ENCODE results near the gene CASP14.

GRCh38 chr19:15031675-15032074 is 17.6 kb upstream of the CASP14 start:
- TF ChIP-seq CTCF (IDR thresholded peaks at IDR 0.05), result no peak
- TF ChIP-seq POLR2A (IDR thresholded peaks at IDR 0.05), result no peak
- TF ChIP-seq POLR2AphosphoS5 (IDR thresholded peaks at IDR 0.05; ENCODE audit: insufficient read depth in 1 of 2, low read depth in 1 of 2), result no peak

All from vagina (tissue), 2 donors.